ENCODE measurements around the gene HOXC13. TPM values are rescaled to one million over a fixed set of nuclear protein-coding genes. Genes with fewer than 3 reads are reported as not detected.
A peak's percentile ranks its signal among the peaks of the same experiment; 100 is the strongest.

HOXC13 gene
- total and polyA plus RNA-seq, 9 of the 15 experiments (the other 6 are each of a cell fraction or from before 2014, with no cell fraction given), result 0.03 to 0.29 (median 0.17) TPM; not detected in 2

GRCh38 chr12:53995378-53996239, 57.0 kb downstream of the HOXC13 start (continued):
- TF ChIP-seq KDM4B (IDR thresholded peaks at IDR 0.05; ENCODE audit: borderline replicate concordance in 2 of 2, low read depth in 1 of 2) (no peak; a peak in 1 of 4 replicates), PTTG1 (tag; IDR thresholded peaks at IDR 0.05; ENCODE audit: low read depth) (no peak), MECOM (CRISPR knock-in tag; IDR thresholded peaks at IDR 0.05) (no peak), GABPB2 (CRISPR knock-in tag; conservative IDR thresholded peaks at IDR 0.05) (no peak), ZFPM2 (CRISPR knock-in tag; IDR thresholded peaks at IDR 0.05) (no peak), EP400 (IDR thresholded peaks at IDR 0.05) (peak; percentile 76; the same call in 1 of the 2 replicates), CC2D1A (IDR thresholded peaks at IDR 0.05) (no peak), FOXJ2 (tag; IDR thresholded peaks at IDR 0.05) (no peak), PCBP2 (IDR thresholded peaks at IDR 0.05; ENCODE audit: low read depth, low read length, poor library complexity, severe bottlenecking) (no peak), NR4A1 (CRISPR knock-in tag; IDR thresholded peaks at IDR 0.05) (no peak), NR4A1 (tag; IDR thresholded peaks at IDR 0.05) (no peak), MAFK (IDR thresholded peaks at IDR 0.05; ENCODE audit: low read length) (no peak), BRD4 (IDR thresholded peaks at IDR 0.05) (no peak), ARID1B (IDR thresholded peaks at IDR 0.05) (0 out of 2 replicates have a peak, but pooled peaks have one; percentile 33), ZNF696 (CRISPR knock-in tag; conservative IDR thresholded peaks at IDR 0.05) (no peak), HEY1 (CRISPR knock-in tag; IDR thresholded peaks at IDR 0.05; ENCODE audit: borderline replicate concordance) (no peak), ZNF583 (CRISPR knock-in tag; IDR thresholded peaks at IDR 0.05) (no peak), FUS (optimal IDR thresholded peaks at IDR 0.05; ENCODE audit: low read depth, low read length) (no peak), NFE2L1 (tag; IDR thresholded peaks at IDR 0.05; ENCODE audit: borderline replicate concordance, low read depth) (no peak), HDAC8 (tag; IDR thresholded peaks at IDR 0.05) (no peak), ZNF316 (IDR thresholded peaks at IDR 0.05) (no peak), E2F3 (CRISPR knock-in tag; IDR thresholded peaks at IDR 0.05) (no peak), MAFG (tag; conservative IDR thresholded peaks at IDR 0.05) (no peak), ETS2 (tag; IDR thresholded peaks at IDR 0.05; ENCODE audit: borderline replicate concordance, poor library complexity, severe bottlenecking) (no peak), VEZF1 (CRISPR knock-in tag; IDR thresholded peaks at IDR 0.05) (peak; percentile 79)
- TF ChIP-seq, protein P1, sequence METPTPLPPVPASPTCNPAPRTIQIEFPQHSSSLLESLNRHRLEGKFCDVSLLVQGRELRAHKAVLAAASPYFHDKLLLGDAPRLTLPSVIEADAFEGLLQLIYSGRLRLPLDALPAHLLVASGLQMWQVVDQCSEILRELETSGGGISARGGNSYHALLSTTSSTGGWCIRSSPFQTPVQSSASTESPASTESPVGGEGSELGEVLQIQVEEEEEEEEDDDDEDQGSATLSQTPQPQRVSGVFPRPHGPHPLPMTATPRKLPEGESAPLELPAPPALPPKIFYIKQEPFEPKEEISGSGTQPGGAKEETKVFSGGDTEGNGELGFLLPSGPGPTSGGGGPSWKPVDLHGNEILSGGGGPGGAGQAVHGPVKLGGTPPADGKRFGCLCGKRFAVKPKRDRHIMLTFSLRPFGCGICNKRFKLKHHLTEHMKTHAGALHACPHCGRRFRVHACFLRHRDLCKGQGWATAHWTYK (CRISPR knock-in tag; IDR thresholded peaks at IDR 0.05), result no peak
- TF ChIP-seq, protein P2, sequence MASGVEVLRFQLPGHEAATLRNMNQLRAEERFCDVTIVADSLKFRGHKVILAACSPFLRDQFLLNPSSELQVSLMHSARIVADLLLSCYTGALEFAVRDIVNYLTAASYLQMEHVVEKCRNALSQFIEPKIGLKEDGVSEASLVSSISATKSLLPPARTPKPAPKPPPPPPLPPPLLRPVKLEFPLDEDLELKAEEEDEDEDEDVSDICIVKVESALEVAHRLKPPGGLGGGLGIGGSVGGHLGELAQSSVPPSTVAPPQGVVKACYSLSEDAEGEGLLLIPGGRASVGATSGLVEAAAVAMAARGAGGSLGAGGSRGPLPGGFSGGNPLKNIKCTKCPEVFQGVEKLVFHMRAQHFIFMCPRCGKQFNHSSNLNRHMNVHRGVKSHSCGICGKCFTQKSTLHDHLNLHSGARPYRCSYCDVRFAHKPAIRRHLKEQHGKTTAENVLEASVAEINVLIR (CRISPR knock-in tag; IDR thresholded peaks at IDR 0.05), result no peak

Data from K562 (cell line).